GM12801 (cell line): ENCODE results near the gene CAMTA1.

Source experiments
- CTCF ChIP-seq: IDR thresholded peaks from one replicate; pipeline ENCODE4 v1.5.1; 2011; ENCODE audit warnings: control low read depth; ENCODE audit not compliant: insufficient read length; ENCODE audit errors: extremely low read depth

The CAMTA1 gene

GRCh38 chr1:7313826-7314225 lies 528.6 kb downstream of the CAMTA1 start:
- TF ChIP-seq CTCF = no peak

GRCh38 chr1:7315316-7315715 lies 530.1 kb downstream of the CAMTA1 start:
- TF ChIP-seq CTCF = no peak

- TF ChIP-seq CTCF = no peak
These were observed 530.7 kb downstream of the CAMTA1 start for GRCh38 chr1:7315946-7316345.

DNA sequence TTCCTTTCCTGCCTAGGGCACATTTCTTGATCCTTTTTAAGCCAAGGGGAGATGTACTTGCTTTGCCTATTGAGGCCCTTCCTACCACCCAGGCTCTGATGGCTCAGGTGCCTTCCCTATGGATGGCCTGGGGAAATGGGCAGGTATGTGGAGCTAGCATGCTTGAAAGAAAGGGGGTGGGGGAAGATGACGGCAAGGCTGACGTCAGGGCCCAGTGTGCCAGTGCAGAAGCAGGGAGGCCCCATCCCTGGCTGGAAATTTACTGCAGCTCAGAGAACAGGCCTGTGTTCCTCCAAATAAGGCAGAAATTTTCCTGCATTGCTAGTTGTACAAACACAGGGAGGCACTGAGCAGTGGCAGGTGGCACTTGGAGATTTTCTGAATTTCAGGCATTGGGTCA lies 532.6 kb downstream of the CAMTA1 start:
- TF ChIP-seq CTCF = no peak

- no peak for TF ChIP-seq CTCF
These were observed 533.9 kb downstream of the CAMTA1 start for GRCh38 chr1:7319196-7319595.

DNA sequence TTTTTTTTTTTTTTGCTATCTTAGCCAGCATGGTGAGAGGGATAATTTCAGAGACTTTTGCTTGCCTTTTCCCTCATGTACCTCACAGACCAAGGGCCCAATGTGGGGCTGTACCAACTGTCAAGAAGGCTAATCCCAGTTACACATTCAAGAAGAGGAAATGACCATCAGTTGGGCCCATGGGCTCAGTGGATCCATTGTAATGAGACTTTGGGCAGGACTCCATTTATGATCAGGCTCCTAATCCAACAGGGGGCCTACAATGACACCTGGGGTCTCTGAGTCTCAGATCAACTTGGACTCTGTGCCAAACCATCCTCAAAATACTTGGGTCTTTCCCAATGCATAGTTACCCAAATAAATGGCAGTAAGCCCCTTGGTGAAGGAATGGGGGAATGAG lies 535.4 kb downstream of the CAMTA1 start:
- no peak for TF ChIP-seq CTCF

DNA sequence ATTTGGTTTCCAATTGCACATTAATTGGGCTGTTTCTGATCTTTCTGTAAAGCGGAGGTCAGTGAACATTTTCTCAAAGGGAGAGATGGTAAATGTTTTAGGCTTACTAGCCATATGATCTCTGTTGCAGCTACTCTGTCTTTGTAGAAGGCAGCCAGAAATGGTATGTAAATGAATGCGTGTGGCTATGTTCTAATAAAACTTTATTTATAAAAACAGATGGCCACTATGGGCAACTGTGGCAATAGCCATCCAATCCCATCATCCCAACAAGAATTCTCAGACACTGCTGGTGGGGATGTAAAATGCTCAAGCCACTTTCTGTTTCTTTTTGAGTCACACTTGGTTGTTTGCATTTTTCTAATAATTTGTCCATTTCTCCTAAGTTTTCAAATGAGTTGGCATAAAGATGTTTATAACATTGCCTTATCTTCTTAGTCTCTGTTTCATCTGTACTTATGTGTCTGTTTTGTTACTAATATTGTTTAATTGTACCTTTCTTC lies 537.1 kb downstream of the CAMTA1 start:
- TF ChIP-seq CTCF = no peak

- TF ChIP-seq CTCF = no peak
These were observed 537.7 kb downstream of the CAMTA1 start for GRCh38 chr1:7322912-7323311.
